ENCODE data around the gene PCK2.

PCK2 gene

GRCh38 chr14:24077086-24077485, 17.0 kb upstream of the PCK2 start:
- DNase-seq: no peak

- DNase-seq: no peak
Measured at GRCh38 chr14:24078146-24078545, 16.0 kb upstream of the PCK2 start.

- DNase-seq: no peak
Measured at GRCh38 chr14:24079491-24080141, 14.5 kb upstream of the PCK2 start.

- DNase-seq: no peak
Measured at GRCh38 chr14:24080142-24080530, 14.0 kb upstream of the PCK2 start.

GRCh38 chr14:24080888-24081738, 13.0 kb upstream of the PCK2 start:
- no peak for DNase-seq

GRCh38 chr14:24081739-24082211, 12.3 kb upstream of the PCK2 start:
- DNase-seq: no peak

GRCh38 chr14:24082411-24083080, 11.6 kb upstream of the PCK2 start:
- no peak for DNase-seq

GRCh38 chr14:24083462-24083861, 10.6 kb upstream of the PCK2 start:
- DNase-seq: no peak

GRCh38 chr14:24084440-24084839, 9.7 kb upstream of the PCK2 start:
- DNase-seq: no peak

GRCh38 chr14:24085215-24085614, 8.9 kb upstream of the PCK2 start:
- DNase-seq: no peak

- no peak for DNase-seq
Measured at GRCh38 chr14:24086193-24086955, 7.7 kb upstream of the PCK2 start.

- no peak for DNase-seq
Measured at GRCh38 chr14:24087004-24087403, 7.1 kb upstream of the PCK2 start.

- no peak for DNase-seq
Measured at GRCh38 chr14:24088095-24088494, 6.0 kb upstream of the PCK2 start.

- DNase-seq: no peak
Measured at GRCh38 chr14:24089890-24090289, 4.2 kb upstream of the PCK2 start.

GRCh38 chr14:24092110-24092504, 2.0 kb upstream of the PCK2 start:
- no peak for DNase-seq

GRCh38 chr14:24092505-24093206, 1.5 kb upstream of the PCK2 start:
- no peak for DNase-seq

GRCh38 chr14:24093207-24093900, 757 bp upstream of the PCK2 start:
- DNase-seq: no peak

- no peak for DNase-seq
Measured at GRCh38 chr14:24094841-24095270, 745 bp downstream of the PCK2 start.

- DNase-seq: no peak
Measured at GRCh38 chr14:24095271-24096068, 1.4 kb downstream of the PCK2 start.

GRCh38 chr14:24096545-24097181, 2.6 kb downstream of the PCK2 start:
- DNase-seq: no peak

Data from T1000 (cell line).